ENCODE results near the gene DLST. TPM values are rescaled to one million over a fixed set of nuclear protein-coding genes. Genes with fewer than 3 reads are reported as not detected.

DLST gene
- polyA plus RNA-seq, 1 experiment = 150 TPM

- Histone ChIP-seq H3K27me3 (ENCODE audit: control insufficient read depth, insufficient read depth, low read length) (no peaks in the 10 kb centered on the region), H3K27ac (ENCODE audit: low read depth, low read length) (peak overlapping the region; percentile 84), H3K4me3 (ENCODE audit: low read depth, low read length) (no peak overlapping the region), H3K9me3 (ENCODE audit: control insufficient read depth, insufficient read depth, low read length) (no peaks in the 10 kb centered on the region)
- CTCF ChIA-PET = interaction anchor here (0.7 to 3.1 kb wide), 4 partner anchors 8 to 235 kb away, joined by 3 to 27 read pairs (median 6); no protein-coding TSS in a partner anchor
- DNase-seq (ENCODE audit: low read depth, low spot score) = no peak
- POLR2A ChIA-PET = interaction anchor here (1.3 kb wide), 1 partner anchor 32 kb away, joined by 7 read pairs; no protein-coding TSS in a partner anchor
- no peak for TF ChIP-seq CTCF (IDR thresholded peaks at IDR 0.05; ENCODE audit: low read depth, low read length)
Observed at GRCh38 chr14:74853581-74853980, 28.1 kb upstream of the DLST start.

GRCh38 chr14:74855021-74855420 lies 26.7 kb upstream of the DLST start:
- Histone ChIP-seq H3K9me3 (ENCODE audit: control insufficient read depth, insufficient read depth, low read length) (no peaks in the 10 kb centered on the region), H3K27ac (ENCODE audit: low read depth, low read length) (no peak overlapping the region), H3K27me3 (ENCODE audit: control insufficient read depth, insufficient read depth, low read length) (no peaks in the 10 kb centered on the region), H3K4me3 (ENCODE audit: low read depth, low read length) (no peak overlapping the region)
- DNase-seq (ENCODE audit: low read depth, low spot score) = no peak
- POLR2A ChIA-PET = no interaction called here
- CTCF ChIA-PET = interaction anchor here (1.1 to 1.2 kb wide), 2 partner anchors 17 to 233 kb away, joined by 3 to 4 read pairs; no protein-coding TSS in a partner anchor
- TF ChIP-seq CTCF (IDR thresholded peaks at IDR 0.05; ENCODE audit: low read depth, low read length) = no peak

- POLR2A ChIA-PET = interaction anchor here (0.6 kb wide), 1 partner anchor 15 kb away, joined by 8 read pairs; no protein-coding TSS in a partner anchor
- no peaks in the 10 kb centered on the region for H3K27me3 ChIP-seq (ENCODE audit: control insufficient read depth, insufficient read depth, low read length)
- CTCF ChIA-PET = interaction anchor here (0.6 to 9.4 kb wide), 3 partner anchors 13 to 233 kb away, joined by 3 to 227 read pairs (median 93); no protein-coding TSS in a partner anchor
- H3K4me3 ChIP-seq (ENCODE audit: low read depth, low read length) = no peak overlapping the region
- no peak for TF ChIP-seq CTCF (IDR thresholded peaks at IDR 0.05; ENCODE audit: low read depth, low read length)
- H3K9me3 ChIP-seq (ENCODE audit: control insufficient read depth, insufficient read depth, low read length) = no peaks in the 10 kb centered on the region
- no peak overlapping the region for H3K27ac ChIP-seq (ENCODE audit: low read depth, low read length)
- no peak for DNase-seq (ENCODE audit: low read depth, low spot score)
Observed at GRCh38 chr14:74855945-74856344, 25.8 kb upstream of the DLST start.

- TF ChIP-seq CTCF (IDR thresholded peaks at IDR 0.05; ENCODE audit: low read depth, low read length) = no peak
- Histone ChIP-seq H3K27ac (ENCODE audit: low read depth, low read length) (no peak overlapping the region), H3K9me3 (ENCODE audit: control insufficient read depth, insufficient read depth, low read length) (no peaks in the 10 kb centered on the region), H3K4me3 (ENCODE audit: low read depth, low read length) (no peak overlapping the region), H3K27me3 (ENCODE audit: control insufficient read depth, insufficient read depth, low read length) (no peaks in the 10 kb centered on the region)
- ChIA-PET CTCF (interaction anchor here (0.6 to 9.4 kb wide), 3 partner anchors 13 to 233 kb away, joined by 3 to 227 read pairs (median 93); no protein-coding TSS in a partner anchor), POLR2A (interaction anchor here (0.6 kb wide), 1 partner anchor 14 kb away, joined by 8 read pairs; no protein-coding TSS in a partner anchor)
- DNase-seq (ENCODE audit: low read depth, low spot score) = no peak
Observed at GRCh38 chr14:74856366-74856765, 25.4 kb upstream of the DLST start.

GRCh38 chr14:74858022-74858421 lies 23.7 kb upstream of the DLST start:
- H3K27ac ChIP-seq (ENCODE audit: low read depth, low read length) = no peak overlapping the region
- H3K9me3 ChIP-seq (ENCODE audit: control insufficient read depth, insufficient read depth, low read length) = no peaks in the 10 kb centered on the region
- no peak for DNase-seq (ENCODE audit: low read depth, low spot score)
- TF ChIP-seq CTCF (IDR thresholded peaks at IDR 0.05; ENCODE audit: low read depth, low read length) = no peak
- H3K27me3 ChIP-seq (ENCODE audit: control insufficient read depth, insufficient read depth, low read length) = no peaks in the 10 kb centered on the region
- CTCF ChIA-PET = interaction anchor here (1.8 to 9.4 kb wide), 5 partner anchors 10 to 231 kb away, joined by 4 to 227 read pairs (median 93); partner anchors contain the start of genes DLST and PROX2
- POLR2A ChIA-PET = no interaction called here
- no peak overlapping the region for H3K4me3 ChIP-seq (ENCODE audit: low read depth, low read length)

All from AG04450 (cell line).